Gastrocnemius medialis (tissue), 4 donors: Measurements from ENCODE around the gene ILK. TPM values are rescaled to one million over a fixed set of nuclear protein-coding genes. Genes with fewer than 3 reads are reported as not detected.

Source experiments
- ATAC-seq, 2 donors: fragments of 150-250 bp; one replicate each; pipeline ENCODE4 v1.9.1; 2016
- DNase-seq, 2 donors: peaks; one replicate each; pipeline ENCODE4 v3.0.0-alpha.2; 2019
- H3K27ac ChIP-seq, 4 donors: fragments of 200-600 bp; sonication (generic); 1 replicate in 1 of 4; 2 replicates in 3 of 4; pipeline ENCODE4 v1.5.1; 2016 to 2018; ENCODE audit warnings: mild to moderate bottlenecking in 2 of 4, moderate library complexity in 1 of 4
- H3K27me3 ChIP-seq, 3 donors: fragments of 200-600 bp; sonication (generic) in 2 of 3; 1 replicate in 1 of 3; 2 replicates in 2 of 3; pipeline versions ENCODE4 v1.5.1 to v1.6.0; 2016 to 2019; ENCODE audit warnings: mild to moderate bottlenecking in 1 of 3, moderate library complexity in 1 of 3
- H3K36me3 ChIP-seq, 2 donors: fragments of 200-600 bp; sonication (generic) in 1 of 2; one replicate each; pipeline ENCODE4 v1.5.1; 2017 to 2018
- H3K4me1 ChIP-seq, 2 donors: fragments of 200-600 bp; sonication (generic) in 1 of 2; one replicate each; pipeline ENCODE4 v1.5.1; 2016 to 2017; ENCODE audit warnings: mild to moderate bottlenecking in 2 of 2
- H3K4me3 ChIP-seq, 4 donors: fragments of 200-600 bp; sonication (generic) in 3 of 4; 1 replicate in 1 of 4; 2 replicates in 3 of 4; pipeline ENCODE4 v1.5.1; 2016 to 2019; ENCODE audit warnings: mild to moderate bottlenecking in 2 of 4
- H3K9me3 ChIP-seq, 3 donors: fragments of 200-600 bp; sonication (generic) in 2 of 3; 1 replicate in 1 of 3; 2 replicates in 2 of 3; pipeline ENCODE4 v1.5.1; 2016 to 2019
- POLR2A ChIP-seq, 2 donors: fragments of 450-650 bp; IDR thresholded peaks; one replicate each; pipeline ENCODE4 v1.6.1; 2017; ENCODE audit warnings: antibody characterized with exemption in 2 of 2, mild to moderate bottlenecking in 2 of 2, moderate library complexity in 2 of 2
- in situ Hi-C, 4 donors: fragments of 200-750 bp; cut with MboI; loops; one replicate each; pipeline versions ENCODE4 v1.15.0 to v1.8.0; 2017; ENCODE audit warnings: low sequenced_read_pairs in 4 of 4
- intact Hi-C: fragments of 100-400 bp; cut with DNase I; formaldehyde crosslinking; loops from one replicate; pipeline ENCODE4 v1.15.1; 2023; ENCODE audit warnings: low total_unique reads
- total RNA-seq, 4 donors: library from RNA; depleted of rRNA; stranded (reverse); fragments of >200 nt; gene quantifications; one replicate each; pipeline versions ENCODE4 v1.1.0 to v1.2.3, GENCODE V29; 2016
- TF ChIP-seq, protein P1 (sequence below), 5 experiments: fragments of 450-650 bp in 3 of 5; fragments of 200-600 bp in 2 of 5; sonication (generic) in 2 of 5; IDR thresholded peaks in 4 of 5; conservative IDR thresholded peaks in 1 of 5; 1 replicate in 4 of 5; 2 replicates in 1 of 5; pipeline ENCODE4 v1.5.1; 2016 to 2019; ENCODE audit warnings: antibody characterized with exemption in 5 of 5, mild to moderate bottlenecking in 3 of 5, moderate library complexity in 3 of 5

The ILK gene
- total RNA-seq, 4 donors from 2014 or later: 48.3 to 113 (median 70.5) TPM

DNA sequence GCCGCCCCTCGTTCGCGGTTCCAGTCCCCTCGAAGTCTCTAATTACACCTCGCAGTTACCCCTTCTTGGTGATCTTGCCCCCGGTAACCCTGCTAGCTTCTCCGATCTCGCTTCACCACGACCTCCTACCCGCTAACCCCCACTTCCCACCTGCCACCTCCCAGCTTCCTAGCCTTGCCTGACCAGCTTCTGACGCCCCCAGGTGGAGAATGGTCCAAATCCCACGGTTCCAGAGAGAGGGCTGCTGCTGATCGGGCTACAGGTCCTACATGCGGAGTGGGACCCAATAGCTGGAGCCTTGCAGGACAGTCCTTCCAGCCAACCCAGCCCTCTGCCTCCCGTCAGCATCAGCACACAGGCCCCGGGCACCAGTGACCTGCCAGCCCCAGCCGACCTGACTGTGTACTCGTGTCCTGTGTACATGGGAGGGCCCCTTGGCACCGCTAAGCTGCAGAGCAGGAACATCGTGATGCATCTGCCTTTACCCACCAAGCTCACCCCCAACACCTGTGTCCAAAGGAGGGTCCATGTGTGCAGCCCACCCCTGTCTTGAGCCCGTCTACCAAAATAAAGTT, 32.1 kb upstream of the ILK start:
- in situ Hi-C loops (no loop called here), intact Hi-C loops (loop anchor here (1.0 kb wide), 1 partner anchor 31 kb away; no protein-coding TSS in a partner anchor)
- ATAC-seq (no peak), DNase-seq (no peak)
- H3K9me3 ChIP-seq: no peaks in the 10 kb centered on the region
- H3K4me3 ChIP-seq: peak overlapping the region in 2 of 4 donors; percentile 8 to 35
- H3K4me1 ChIP-seq: peaks cover 25 to 26% of the 10 kb centered on the region in 2 donors
- TF ChIP-seq, protein P1, sequence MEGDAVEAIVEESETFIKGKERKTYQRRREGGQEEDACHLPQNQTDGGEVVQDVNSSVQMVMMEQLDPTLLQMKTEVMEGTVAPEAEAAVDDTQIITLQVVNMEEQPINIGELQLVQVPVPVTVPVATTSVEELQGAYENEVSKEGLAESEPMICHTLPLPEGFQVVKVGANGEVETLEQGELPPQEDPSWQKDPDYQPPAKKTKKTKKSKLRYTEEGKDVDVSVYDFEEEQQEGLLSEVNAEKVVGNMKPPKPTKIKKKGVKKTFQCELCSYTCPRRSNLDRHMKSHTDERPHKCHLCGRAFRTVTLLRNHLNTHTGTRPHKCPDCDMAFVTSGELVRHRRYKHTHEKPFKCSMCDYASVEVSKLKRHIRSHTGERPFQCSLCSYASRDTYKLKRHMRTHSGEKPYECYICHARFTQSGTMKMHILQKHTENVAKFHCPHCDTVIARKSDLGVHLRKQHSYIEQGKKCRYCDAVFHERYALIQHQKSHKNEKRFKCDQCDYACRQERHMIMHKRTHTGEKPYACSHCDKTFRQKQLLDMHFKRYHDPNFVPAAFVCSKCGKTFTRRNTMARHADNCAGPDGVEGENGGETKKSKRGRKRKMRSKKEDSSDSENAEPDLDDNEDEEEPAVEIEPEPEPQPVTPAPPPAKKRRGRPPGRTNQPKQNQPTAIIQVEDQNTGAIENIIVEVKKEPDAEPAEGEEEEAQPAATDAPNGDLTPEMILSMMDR (IDR thresholded peaks at IDR 0.05 in 4 of 5, conservative IDR thresholded peaks at IDR 0.05 in 1 of 5): no peak
- no peak for TF ChIP-seq POLR2A (IDR thresholded peaks at IDR 0.05)
- H3K27ac ChIP-seq: peak overlapping the region in 3 of 4 donors; percentile 74 to 86 (median 80)
- H3K27me3 ChIP-seq: no peaks in the 10 kb centered on the region
- peaks cover 0 to 3% of the 10 kb centered on the region in 2 donors for H3K36me3 ChIP-seq

DNA sequence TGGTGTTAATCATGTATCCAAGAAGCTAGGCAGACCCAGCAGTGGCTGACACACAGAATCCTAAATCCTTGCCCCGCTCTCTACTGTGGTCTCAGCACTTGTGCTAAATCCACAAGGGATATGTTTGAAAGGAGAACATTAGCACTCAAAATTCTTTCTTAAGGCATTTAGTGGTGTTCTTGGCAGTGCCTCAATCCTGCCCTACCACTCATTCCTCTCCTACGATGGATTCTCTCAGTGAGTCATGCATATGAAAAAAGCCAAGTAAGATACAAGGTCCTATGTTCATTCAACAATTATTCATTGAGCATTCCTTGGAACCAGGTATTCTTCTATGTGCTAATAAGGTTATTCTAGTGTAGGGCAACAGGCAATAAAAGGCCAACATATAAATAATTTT, 31.4 kb upstream of the ILK start:
- in situ Hi-C loops (no loop called here), intact Hi-C loops (no loop called here)
- Histone ChIP-seq H3K27me3 (no peaks in the 10 kb centered on the region), H3K4me1 (peaks cover 24 to 27% of the 10 kb centered on the region in 2 donors), H3K36me3 (peaks cover 0 to 3% of the 10 kb centered on the region in 2 donors), H3K4me3 (no peak overlapping the region), H3K27ac (peak overlapping the region in 2 of 4 donors; percentile 80 to 86), H3K9me3 (no peaks in the 10 kb centered on the region)
- DNase-seq (no peak), ATAC-seq (no peak)
- TF ChIP-seq POLR2A (IDR thresholded peaks at IDR 0.05): no peak
- TF ChIP-seq, protein P1 (IDR thresholded peaks at IDR 0.05 in 4 of 5, conservative IDR thresholded peaks at IDR 0.05 in 1 of 5): no peak

DNA sequence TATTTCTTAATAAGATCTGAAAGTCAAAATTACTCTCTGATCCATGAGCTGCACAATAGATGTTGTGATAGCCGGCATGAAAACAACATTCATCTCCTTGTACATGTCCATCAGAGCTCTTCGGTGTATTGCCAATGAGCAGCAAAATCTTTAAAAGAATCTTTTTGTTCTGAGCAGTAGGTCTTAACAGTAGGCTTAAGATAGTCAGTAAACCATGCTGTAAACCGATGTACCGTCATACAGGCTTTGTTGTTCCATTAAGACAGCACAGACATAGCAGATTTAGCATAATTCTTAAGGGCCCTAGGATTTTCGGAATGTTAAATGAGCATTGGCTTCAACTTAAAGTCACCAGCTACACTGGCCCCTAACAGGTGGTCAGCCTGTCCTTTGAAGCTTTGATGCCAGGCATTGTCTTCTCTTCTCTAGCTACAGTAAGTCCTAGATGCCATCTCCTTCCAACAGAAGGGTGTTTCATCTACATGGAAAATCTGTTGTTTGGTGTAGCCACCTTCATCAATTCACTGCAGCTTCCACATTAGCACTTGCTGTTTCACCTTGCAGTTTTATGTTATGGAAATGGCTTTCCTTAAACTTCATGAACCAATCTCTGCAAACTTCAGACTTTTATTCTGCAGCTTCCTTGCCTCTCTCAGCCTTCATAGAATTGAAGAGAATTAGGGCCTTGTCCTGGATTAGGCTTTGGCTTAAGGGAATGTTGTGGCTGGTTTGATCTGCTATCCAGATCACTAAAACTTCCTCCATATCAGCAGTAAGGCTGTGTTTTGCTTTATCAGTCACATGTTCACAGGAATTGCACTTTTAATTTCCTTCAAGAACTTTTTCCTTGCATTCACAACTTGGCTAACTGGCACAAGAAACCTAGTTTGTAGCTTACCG, 28.5 kb upstream of the ILK start:
- in situ Hi-C loops (no loop called here), intact Hi-C loops (no loop called here)
- Histone ChIP-seq H3K4me3 (no peak overlapping the region), H3K27me3 (no peaks in the 10 kb centered on the region), H3K4me1 (peaks cover 6 to 9% of the 10 kb centered on the region in 2 donors), H3K27ac (no peak overlapping the region), H3K9me3 (no peaks in the 10 kb centered on the region), H3K36me3 (peaks cover 0 to 3% of the 10 kb centered on the region in 2 donors)
- DNase-seq (no peak), ATAC-seq (no peak)
- TF ChIP-seq, protein P1 (IDR thresholded peaks at IDR 0.05 in 4 of 5, conservative IDR thresholded peaks at IDR 0.05 in 1 of 5): no peak
- no peak for TF ChIP-seq POLR2A (IDR thresholded peaks at IDR 0.05)

DNA sequence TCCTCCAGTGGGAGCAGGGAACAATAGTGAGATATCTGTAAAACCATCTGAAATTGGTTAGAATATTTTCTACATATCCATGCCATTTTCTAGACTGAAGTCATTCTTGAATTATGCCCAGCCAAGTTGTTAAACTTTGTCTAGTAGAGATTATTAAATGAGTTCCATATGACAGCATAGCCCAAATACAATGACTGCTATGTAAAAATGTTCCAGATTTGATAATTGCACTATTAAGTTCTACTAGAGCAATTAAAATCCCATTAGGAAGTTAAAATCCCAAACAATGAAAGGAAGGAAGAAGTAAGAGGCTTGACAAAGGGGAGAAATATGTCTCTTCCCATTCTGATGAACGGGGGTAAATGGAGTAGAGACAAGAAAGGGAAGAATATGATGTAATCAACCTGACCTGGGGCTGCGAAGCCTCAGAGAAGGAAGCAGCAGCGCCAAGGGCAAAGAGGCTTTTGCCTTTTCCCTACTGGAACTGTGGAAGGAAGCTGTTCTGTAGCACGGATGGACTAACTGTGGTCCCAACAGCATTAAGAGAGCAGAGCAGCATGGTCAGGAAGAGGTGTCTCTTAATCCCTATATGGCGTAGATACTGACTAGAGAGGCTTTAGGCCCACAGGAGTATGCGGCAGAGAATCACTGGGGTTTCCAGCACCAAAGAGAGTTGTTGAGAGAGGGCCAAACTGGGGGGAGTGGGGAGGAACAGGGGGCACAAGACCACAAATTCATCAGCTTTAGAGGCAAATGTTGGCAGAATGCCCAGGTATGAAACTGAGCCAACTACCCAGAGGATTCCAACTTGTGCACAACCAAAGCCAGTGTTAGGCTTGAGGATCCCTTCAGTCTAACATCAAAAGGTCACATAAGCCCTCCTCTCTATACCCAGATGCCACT, 26.9 kb upstream of the ILK start:
- ATAC-seq (no peak), DNase-seq (no peak)
- in situ Hi-C loops: no loop called here
- Histone ChIP-seq H3K27me3 (no peaks in the 10 kb centered on the region), H3K4me1 (peaks cover 1 to 9% of the 10 kb centered on the region in 2 donors), H3K4me3 (no peak overlapping the region), H3K36me3 (peaks cover 0 to 3% of the 10 kb centered on the region in 2 donors), H3K9me3 (no peaks in the 10 kb centered on the region), H3K27ac (peak overlapping the region; percentile 16 to 59 (median 22))
- intact Hi-C loops: no loop called here
- TF ChIP-seq POLR2A (IDR thresholded peaks at IDR 0.05): no peak
- TF ChIP-seq, protein P1 (IDR thresholded peaks at IDR 0.05 in 4 of 5, conservative IDR thresholded peaks at IDR 0.05 in 1 of 5): no peak
